HCT116 (cell line): ENCODE data around the gene ZNF536. TPM values are rescaled to one million over a fixed set of nuclear protein-coding genes. Genes with fewer than 3 reads are reported as not detected.

Experiments used
- ATAC-seq: fragments of 200-7000 bp; cut with Tn5 transposase; 2 replicates; pipeline ENCODE4 v1.9.1; 2020; ENCODE audit warnings: mild to moderate bottlenecking, moderate library complexity
- BruUV-seq: library from RNA; stranded (reverse); fragments of 400-500 nt; replicated peaks from 2 replicates; lab custom pipeline; 2021; lab: Mats Ljungman, UMichigan
- CTCF ChIA-PET: fragments of 300-600 bp; sonication (Branson Sonifier 250); formaldehyde crosslinking; loops from one replicate; lab custom pipeline; 2021; ENCODE audit warnings: antibody characterized with exemption; lab: Charles Lee
- POLR2A ChIA-PET: fragments of 300-600, 350-600 bp; sonication (Branson Sonifier 250); formaldehyde crosslinking; loops from one replicate; lab custom pipeline; 2021; ENCODE audit warnings: antibody characterized with exemption; lab: Charles Lee
- RAD21 ChIA-PET, 2 experiments: fragments of 300-600 bp; sonication (Branson Sonifier 250); formaldehyde crosslinking; loops; one replicate each; lab custom pipeline; 2023; ENCODE audit warnings: low total read pairs in 2 of 2; ENCODE audit not compliant: uncharacterized antibody in 2 of 2, unreplicated experiment in 2 of 2, low non-redundant PET in 1 of 2; lab: Charles Lee
- DNase-seq: peaks from one replicate; pipeline ENCODE4 v3.0.0-alpha.2; 2010; ENCODE audit warnings: low read depth, low spot score
- H2AFZ ChIP-seq: fragments of 200-600 bp; shearing (Covaris generic), sonication (generic); 2 replicates; pipeline ENCODE4 v1.6.1; 2017; ENCODE audit warnings: low read depth, mixed run types, mixed read lengths, antibody characterized with exemption, low read length; ENCODE audit not compliant: poor library complexity, severe bottlenecking
- H3K27ac ChIP-seq: 2 replicates; pipeline ENCODE4 v1.5.1; 2012; ENCODE audit warnings: low read depth, low read length
- H3K27me3 ChIP-seq: fragments of 200-600 bp; sonication (generic); 2 replicates; pipeline ENCODE4 v1.6.1; 2016; ENCODE audit warnings: mixed run types, low read length, mixed read lengths; ENCODE audit not compliant: insufficient read depth
- H3K36me3 ChIP-seq, 2 experiments: fragments of 200-500 bp in 1 of 2; fragments of 200-600 bp in 1 of 2; sonication (Bioruptor generic) in 1 of 2; sonication (generic) in 1 of 2; 2 replicates each; pipeline versions ENCODE4 v1.5.1 to v1.6.1; 2014 to 2016; ENCODE audit warnings: low read length in 2 of 2, inconsistent platforms in 1 of 2, mixed read lengths in 1 of 2, mixed run types in 1 of 2; ENCODE audit not compliant: insufficient read depth in 2 of 2, control insufficient read depth in 1 of 2
- H3K4me1 ChIP-seq, 2 experiments: fragments of 200-600 bp in 1 of 2; sonication (generic) in 1 of 2; 2 replicates each; pipeline versions ENCODE4 v1.5.1 to v1.6.1; 2012 to 2017; ENCODE audit warnings: low read length in 2 of 2, inconsistent platforms in 1 of 2, mild to moderate bottlenecking in 1 of 2, mixed read lengths in 1 of 2, mixed run types in 1 of 2, moderate library complexity in 1 of 2; ENCODE audit not compliant: insufficient read depth in 2 of 2, control insufficient read depth in 1 of 2
- H3K4me2 ChIP-seq: fragments of 200-600 bp; sonication (generic); 2 replicates; pipeline ENCODE4 v1.6.1; 2017; ENCODE audit warnings: mixed run types, low read length, mixed read lengths
- H3K4me3 ChIP-seq, 2 experiments: fragments of 200-600 bp in 1 of 2; sonication (generic) in 1 of 2; replicated peaks in 1 of 2; 2 replicates each; pipeline ENCODE4 v1.5.1; 2011 to 2016; ENCODE audit warnings: low read length in 2 of 2, control low read depth in 1 of 2, low read depth in 1 of 2, mild to moderate bottlenecking in 1 of 2, mixed read lengths in 1 of 2, mixed run types in 1 of 2
- H3K79me2 ChIP-seq: fragments of 200-600 bp; sonication (generic); 2 replicates; pipeline ENCODE4 v1.6.1; 2017; ENCODE audit warnings: mild to moderate bottlenecking, mixed run types, low read length, moderate library complexity, mixed read lengths; ENCODE audit not compliant: insufficient read depth
- H3K9ac ChIP-seq: fragments of 200-600 bp; sonication (generic); 2 replicates; pipeline ENCODE4 v1.6.1; 2016; ENCODE audit warnings: low read length, mixed read lengths
- H3K9me2 ChIP-seq: fragments of 200-600 bp; sonication (generic), shearing (Covaris generic); 2 replicates; pipeline ENCODE4 v1.6.1; 2017; ENCODE audit warnings: mixed run types, mild to moderate bottlenecking, moderate library complexity; ENCODE audit not compliant: insufficient read depth
- H3K9me3 ChIP-seq, 2 experiments: fragments of 200-500 bp in 1 of 2; fragments of 200-600 bp in 1 of 2; sonication (Bioruptor generic) in 1 of 2; sonication (generic) in 1 of 2; 2 replicates each; pipeline ENCODE4 v1.6.1; 2014 to 2017; ENCODE audit warnings: low read length in 2 of 2, mixed read lengths in 2 of 2, inconsistent platforms in 1 of 2, low read depth in 1 of 2, mild to moderate bottlenecking in 1 of 2, mixed run types in 1 of 2, moderate library complexity in 1 of 2; ENCODE audit not compliant: control insufficient read depth in 1 of 2, insufficient read depth in 1 of 2
- H4K20me1 ChIP-seq: fragments of 200-600 bp; sonication (generic), shearing (Covaris generic); 2 replicates; pipeline ENCODE4 v1.6.1; 2017; ENCODE audit warnings: mixed run types, mild to moderate bottlenecking, moderate library complexity; ENCODE audit not compliant: insufficient read depth
- ATF3 ChIP-seq: IDR thresholded peaks from 2 replicates; pipeline ENCODE4 v1.6.1; 2012
- CBX3 ChIP-seq: IDR thresholded peaks from 2 replicates; pipeline ENCODE4 v1.6.1; 2012; ENCODE audit warnings: low read depth
- CTCF ChIP-seq, 3 experiments: fragments of 200-600 bp in 1 of 3; sonication (generic) in 1 of 3; IDR thresholded peaks in 2 of 3; conservative IDR thresholded peaks in 1 of 3; 2 replicates each; pipeline ENCODE4 v1.5.1; 2012 to 2017; ENCODE audit warnings: low read depth in 2 of 3, low read length in 2 of 3, antibody characterized with exemption in 1 of 3, borderline replicate concordance in 1 of 3, control low read depth in 1 of 3, mild to moderate bottlenecking in 1 of 3, mixed read lengths in 1 of 3, mixed run types in 1 of 3, moderate library complexity in 1 of 3; ENCODE audit not compliant: insufficient read depth in 1 of 3
- EGR1 ChIP-seq: IDR thresholded peaks from 2 replicates; pipeline ENCODE4 v1.6.1; 2012; ENCODE audit warnings: low read depth
- ELF1 ChIP-seq: IDR thresholded peaks from 2 replicates; pipeline ENCODE4 v1.6.1; 2012; ENCODE audit warnings: low read depth, borderline replicate concordance
- EZH2 ChIP-seq: fragments of 200-600 bp; sonication (generic); IDR thresholded peaks from 2 replicates; pipeline ENCODE4 v1.6.1; 2017; ENCODE audit warnings: antibody characterized with exemption, mixed run types
- EZH2phosphoT487 ChIP-seq: fragments of 200-600 bp; IDR thresholded peaks from 2 replicates; pipeline ENCODE4 v1.6.1; 2018; ENCODE audit warnings: antibody characterized with exemption, borderline replicate concordance
- FOSL1 ChIP-seq: IDR thresholded peaks from 2 replicates; pipeline ENCODE4 v1.6.1; 2012; ENCODE audit warnings: low read depth
- JUND ChIP-seq: IDR thresholded peaks from 2 replicates; pipeline ENCODE4 v1.6.1; 2012
- MAX ChIP-seq: IDR thresholded peaks from 2 replicates; pipeline ENCODE4 v1.6.1; 2012
- POLR2AphosphoS5 ChIP-seq: IDR thresholded peaks from 2 replicates; pipeline ENCODE4 v1.6.1; 2011; ENCODE audit warnings: mild to moderate bottlenecking, low read depth, low read length, moderate library complexity
- RAD21 ChIP-seq: IDR thresholded peaks from 2 replicates; pipeline ENCODE4 v1.6.1; 2012; ENCODE audit warnings: low read depth, mild to moderate bottlenecking
- SIN3A ChIP-seq: IDR thresholded peaks from 2 replicates; pipeline ENCODE4 v1.6.1; 2012; ENCODE audit warnings: low read depth
- SRF ChIP-seq: IDR thresholded peaks from 2 replicates; pipeline ENCODE4 v1.6.1; 2012; ENCODE audit warnings: low read depth
- TCF7L2 ChIP-seq: IDR thresholded peaks from 2 replicates; pipeline ENCODE4 v1.7.0; 2011; ENCODE audit warnings: borderline replicate concordance, inconsistent platforms; ENCODE audit not compliant: insufficient read depth, insufficient read length; ENCODE audit errors: extremely low read depth
- YY1 ChIP-seq: IDR thresholded peaks from 2 replicates; pipeline ENCODE4 v1.6.1; 2011; ENCODE audit warnings: low read length, low read depth, moderate library complexity, mild to moderate bottlenecking; ENCODE audit not compliant: insufficient replicate concordance; ENCODE audit errors: extremely low read depth
- ZFX ChIP-seq: fragments of 450-650 bp; IDR thresholded peaks from 2 replicates; pipeline ENCODE4 v1.6.1; 2017
- ZNF274 ChIP-seq: fragments of 200-500 bp; sonication (Bioruptor generic); IDR thresholded peaks from 2 replicates; pipeline ENCODE4 v1.6.1; 2014; ENCODE audit warnings: mild to moderate bottlenecking, low read depth, low read length, inconsistent platforms
- intact Hi-C: fragments of 100-400 bp; cut with micrococcal nuclease; formaldehyde crosslinking; loops from 2 replicates; pipeline ENCODE4 v1.10.0; 2022
- total RNA-seq: library from RNA; stranded (reverse); gene quantifications from one replicate; pipeline ENCODE4 v1.2.1, GENCODE V29; 2021; ENCODE audit not compliant: unreplicated experiment

Gene ZNF536
- total RNA-seq, 1 experiment from 2014 or later, result not detected

- Histone ChIP-seq H3K9ac (no peak overlapping the region), H3K27ac (no peak overlapping the region), H3K4me3 (no peak overlapping the region), H3K9me2 (no peaks in the 10 kb centered on the region), H3K4me1 (no peaks in the 10 kb centered on the region), H4K20me1 (no peaks in the 10 kb centered on the region), H3K36me3 (no peaks in the 10 kb centered on the region), H3K27me3 (peaks cover 36% of the 10 kb centered on the region), H2AFZ (no peak overlapping the region), H3K4me2 (no peak overlapping the region), H3K9me3 (no peaks in the 10 kb centered on the region), H3K79me2 (no peaks in the 10 kb centered on the region)
- ChIA-PET CTCF (no interaction called here), POLR2A (no interaction called here), RAD21 (no interaction called here)
- BruUV-seq, result no TSS peak
- ATAC-seq (no peak), DNase-seq (no peak)
- no peak for TF ChIP-seq EZH2phosphoT487
- no peak for TF ChIP-seq EGR1
- no peak for TF ChIP-seq YY1
- TF ChIP-seq SRF, result no peak
- TF ChIP-seq CTCF (IDR thresholded peaks at IDR 0.05 in 2 of 3, conservative IDR thresholded peaks at IDR 0.05 in 1 of 3; ENCODE audit: borderline replicate concordance in 1 of 3, insufficient read depth in 1 of 3, low read depth in 2 of 3, low read length in 2 of 3), result no peak
- no peak for TF ChIP-seq POLR2AphosphoS5
- no peak for TF ChIP-seq JUND
- no peak for TF ChIP-seq ZFX
- TF ChIP-seq RAD21, result no peak
- TF ChIP-seq CBX3, result no peak
- TF ChIP-seq ELF1, result no peak
- no peak for TF ChIP-seq ATF3
- TF ChIP-seq TCF7L2, result no peak
- no peak for TF ChIP-seq MAX
- no peak for TF ChIP-seq EZH2
- no peak for TF ChIP-seq SIN3A
- no peak for TF ChIP-seq FOSL1
- TF ChIP-seq ZNF274, result no peak
- intact Hi-C loops, result no loop called here
Measured at GRCh38 chr19:30366282-30366681, 5.9 kb upstream of the ZNF536 start.
